Stimulated activated CD8-positive, alpha-beta memory T cell treated with anti-CD3 and anti-CD28 coated beads, Interleukin-4, amount 100 ng/mL, for 4 hours (primary cell): ENCODE data around the gene LRSAM1.

Experiments used
- DNase-seq, 2 donors: peaks; one replicate each; pipeline ENCODE4 v3.0.0-alpha.2; 2020; ENCODE audit warnings: low read depth in 2 of 2, low spot score in 1 of 2

LRSAM1 gene

GRCh38 chr9:127509955-127510299 is 58.6 kb downstream of the LRSAM1 start:
- no peak for DNase-seq

- DNase-seq: no peak
Measured at GRCh38 chr9:127514468-127514867, 63.2 kb downstream of the LRSAM1 start.

GRCh38 chr9:127516835-127517607 is 65.7 kb downstream of the LRSAM1 start:
- no peak for DNase-seq

- DNase-seq: no peak
Measured at GRCh38 chr9:127517620-127518019, 66.3 kb downstream of the LRSAM1 start.

- no peak for DNase-seq
Measured at GRCh38 chr9:127518091-127518856, 67.0 kb downstream of the LRSAM1 start.

GRCh38 chr9:127519301-127520166 is 68.2 kb downstream of the LRSAM1 start:
- DNase-seq: peak in 1 of 2 donors; percentile 14

- no peak for DNase-seq
Measured at GRCh38 chr9:127520941-127521918, 69.9 kb downstream of the LRSAM1 start.

GRCh38 chr9:127521919-127522304 is 70.6 kb downstream of the LRSAM1 start:
- DNase-seq: no peak

GRCh38 chr9:127522727-127523126 is 71.4 kb downstream of the LRSAM1 start:
- DNase-seq: no peak

GRCh38 chr9:127523312-127523851 is 72.1 kb downstream of the LRSAM1 start:
- DNase-seq: no peak

GRCh38 chr9:127524373-127524772 is 73.1 kb downstream of the LRSAM1 start:
- DNase-seq: no peak

GRCh38 chr9:127525401-127526188 is 74.3 kb downstream of the LRSAM1 start:
- no peak for DNase-seq

GRCh38 chr9:127526655-127527559 is 75.6 kb downstream of the LRSAM1 start:
- no peak for DNase-seq

- no peak for DNase-seq
Measured at GRCh38 chr9:127527560-127528268, 76.4 kb downstream of the LRSAM1 start.

- no peak for DNase-seq
Measured at GRCh38 chr9:127528422-127529251, 77.3 kb downstream of the LRSAM1 start.

- DNase-seq: no peak
Measured at GRCh38 chr9:127529671-127530070, 78.4 kb downstream of the LRSAM1 start.
